NB4 (cell line): Measurements from ENCODE around the gene EPPIN.

ENCODE experiments used
- CTCF ChIP-seq: IDR thresholded peaks from one replicate; pipeline ENCODE4 v1.5.1; 2012; ENCODE audit warnings: low read depth, low read length
- MYC ChIP-seq: IDR thresholded peaks from 2 replicates; pipeline ENCODE4 v1.6.1; 2011; ENCODE audit warnings: low read depth, low read length
- POLR2A ChIP-seq: IDR thresholded peaks from 2 replicates; pipeline ENCODE4 v1.6.1; 2011; ENCODE audit warnings: mild to moderate bottlenecking; ENCODE audit not compliant: insufficient read length; ENCODE audit errors: extremely low read depth
- TF ChIP-seq, protein P1 (sequence below): IDR thresholded peaks from 2 replicates; pipeline ENCODE4 v1.6.1; 2011; ENCODE audit warnings: low read depth, low read length

GRCh38 chr20:45518282-45518681 is 28.9 kb downstream of the EPPIN start:
- TF ChIP-seq POLR2A (no peak), CTCF (no peak), MYC (no peak)
- TF ChIP-seq, protein P1, sequence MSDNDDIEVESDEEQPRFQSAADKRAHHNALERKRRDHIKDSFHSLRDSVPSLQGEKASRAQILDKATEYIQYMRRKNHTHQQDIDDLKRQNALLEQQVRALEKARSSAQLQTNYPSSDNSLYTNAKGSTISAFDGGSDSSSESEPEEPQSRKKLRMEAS = no peak
